Stimulated activated CD4-positive, alpha-beta T cell treated with anti-CD3 and anti-CD28 coated beads, Interleukin-4, amount 100 ng/mL, for 48 hours (primary cell): ENCODE measurements around the gene PEBP1.
A peak's percentile ranks its signal among the peaks of the same experiment; 100 is the strongest.

ENCODE experiments used
- DNase-seq, 2 donors: peaks; one replicate each; pipeline ENCODE4 v3.0.0-alpha.2; 2020; ENCODE audit warnings: low read depth in 2 of 2

The PEBP1 gene

GRCh38 chr12:118136559-118137003 lies 657 bp downstream of the PEBP1 start:
- peak; percentile 28 to 34 for DNase-seq

- no peak for DNase-seq
Observed at GRCh38 chr12:118137148-118137678, 1.3 kb downstream of the PEBP1 start.

GRCh38 chr12:118140825-118141224 lies 4.9 kb downstream of the PEBP1 start:
- no peak for DNase-seq

- no peak for DNase-seq
Observed at GRCh38 chr12:118144499-118144898, 8.6 kb downstream of the PEBP1 start.

GRCh38 chr12:118145113-118145797 lies 9.3 kb downstream of the PEBP1 start:
- DNase-seq = no peak

- DNase-seq = no peak
Observed at GRCh38 chr12:118145798-118146156, 9.9 kb downstream of the PEBP1 start.

- DNase-seq = no peak
Observed at GRCh38 chr12:118148287-118148686, 12.4 kb downstream of the PEBP1 start.

GRCh38 chr12:118150625-118151024 lies 14.7 kb downstream of the PEBP1 start:
- no peak for DNase-seq

- DNase-seq = no peak
Observed at GRCh38 chr12:118151755-118152154, 15.8 kb downstream of the PEBP1 start.

- DNase-seq = no peak
Observed at GRCh38 chr12:118160536-118160935, 24.6 kb downstream of the PEBP1 start.

GRCh38 chr12:118164798-118165486 lies 29.0 kb downstream of the PEBP1 start:
- DNase-seq = no peak

GRCh38 chr12:118166946-118167345 lies 31.0 kb downstream of the PEBP1 start:
- DNase-seq = no peak

GRCh38 chr12:118175823-118176447 lies 40.0 kb downstream of the PEBP1 start:
- DNase-seq = no peak

GRCh38 chr12:118183155-118183554 lies 47.2 kb downstream of the PEBP1 start:
- DNase-seq = no peak

- no peak for DNase-seq
Observed at GRCh38 chr12:118183711-118184110, 47.8 kb downstream of the PEBP1 start.

- DNase-seq = no peak
Observed at GRCh38 chr12:118185602-118186397, 49.9 kb downstream of the PEBP1 start.

GRCh38 chr12:118187751-118188435 lies 52.0 kb downstream of the PEBP1 start:
- DNase-seq = no peak

- DNase-seq = no peak
Observed at GRCh38 chr12:118188690-118189371, 52.9 kb downstream of the PEBP1 start.

- no peak for DNase-seq
Observed at GRCh38 chr12:118189741-118190191, 53.8 kb downstream of the PEBP1 start.

GRCh38 chr12:118190266-118190665 lies 54.3 kb downstream of the PEBP1 start:
- no peak for DNase-seq

GRCh38 chr12:118193477-118193876 lies 57.6 kb downstream of the PEBP1 start:
- DNase-seq = no peak
